Measurements from ENCODE around the gene PEX26. TPM values are rescaled to one million over a fixed set of nuclear protein-coding genes. Genes with fewer than 3 reads are reported as not detected.

The PEX26 gene
- total and polyA plus RNA-seq, 2 of the 13 experiments (the other 11 are each of a cell fraction or from before 2014, with no cell fraction given) = 10.6 to 25.1 TPM

GRCh38 chr22:18056807-18057474, 20.8 kb upstream of the PEX26 start:
- BruUV-seq (replicated peaks) = no TSS peak
- WGBS (ENCODE audit: low lambda C conversion rate) = 55% methylated on average over 9 of the region's 10 CpGs
- H3K27me3 ChIP-seq (ENCODE audit: control insufficient read depth in 1 of 2, insufficient read depth in 2 of 2, low read length in 2 of 2) = no peaks in the 10 kb centered on the region
- ChIA-PET CTCF (ENCODE audit: low intra/inter-chr PET ratio, low total read pairs) (no interaction called here), POLR2A (interaction anchor here (1.0 to 3.2 kb wide), 7 partner anchors 9 to 418 kb away, joined by 3 to 42 read pairs (median 7); partner anchors contain the start of gene PEX26)
- H3K9ac ChIP-seq (ENCODE audit: insufficient read depth, low read depth, low read length) = no peak overlapping the region
- DNase-seq (ENCODE audit: low spot score) (no peak), FAIRE-seq (no peak), ATAC-seq (no peak)
- in situ Hi-C loops (cut with HindIII; ENCODE audit: extremely low pct_ligation_motif_present, low pct_unique_long_range_greater_than_20kb) (no loop called here), intact Hi-C loops (cut with micrococcal nuclease; ENCODE audit: unreplicated experiment) (no loop called here)
- H3K79me2 ChIP-seq (ENCODE audit: insufficient read depth, low read length) = no peaks in the 10 kb centered on the region
- H3K9me3 ChIP-seq (ENCODE audit: low read length) = no peaks in the 10 kb centered on the region
- no peaks in the 10 kb centered on the region for H4K20me1 ChIP-seq (ENCODE audit: insufficient read depth, low read length)
- TF ChIP-seq MED8 (CRISPR knock-in tag; IDR thresholded peaks at IDR 0.05; ENCODE audit: insufficient replicate concordance) = no peak
- no peak for TF ChIP-seq ZNF251 (CRISPR knock-in tag; IDR thresholded peaks at IDR 0.05)
- TF ChIP-seq ZNF710 (CRISPR knock-in tag; IDR thresholded peaks at IDR 0.05; ENCODE audit: borderline replicate concordance) = no peak
- peak; percentile 19; the same call in 1 of the 2 replicates for TF ChIP-seq FOSL2 (CRISPR knock-in tag; IDR thresholded peaks at IDR 0.05)
- peaks cover 78% of the 10 kb centered on the region for H3K4me1 ChIP-seq (ENCODE audit: insufficient read depth, low read length)
- peak overlapping the region; percentile 44; the same call in 1 of the 2 replicates for H3K4me2 ChIP-seq (ENCODE audit: low read depth, low read length)
- H2AFZ ChIP-seq (ENCODE audit: low read length) = no peak overlapping the region
- H3K4me3 ChIP-seq (replicated peaks in 1 of 3; ENCODE audit: insufficient read depth in 1 of 3, low read depth in 2 of 3, low read length in 3 of 3) = 0 out of 6 replicates have a peak overlapping the region, but pooled peaks of 1 of the 3 experiments have one; percentile 5
- no peaks in the 10 kb centered on the region for H3K36me3 ChIP-seq (replicated peaks in 1 of 2; ENCODE audit: control insufficient read depth in 1 of 2, insufficient read depth in 2 of 2, low read length in 2 of 2)
- no peak overlapping the region for H3K27ac ChIP-seq (ENCODE audit: extremely low read length, insufficient read depth, low read length)
